Fibroblast of skin of left biceps (primary cell): ENCODE measurements around the gene RCOR2.

Experiments
- DNase-seq, 2 experiments: peaks; one replicate each; pipeline ENCODE4 v3.0.0-alpha.2; 2013; ENCODE audit warnings: low read depth in 2 of 2

The RCOR2 gene

GRCh38 chr11:63922673-63923192, 5.8 kb upstream of the RCOR2 start:
- no peak for DNase-seq

- no peak for DNase-seq
Measured at GRCh38 chr11:63920939-63921417, 4.0 kb upstream of the RCOR2 start.

- DNase-seq, result no peak
Measured at GRCh38 chr11:63920126-63920938, 3.4 kb upstream of the RCOR2 start.

- no peak for DNase-seq
Measured at GRCh38 chr11:63919267-63920125, 2.5 kb upstream of the RCOR2 start.

- DNase-seq, result no peak
Measured at GRCh38 chr11:63918507-63919191, 1.7 kb upstream of the RCOR2 start.

- no peak for DNase-seq
Measured at GRCh38 chr11:63917692-63918506, 935 bp upstream of the RCOR2 start.

- no peak for DNase-seq
Measured at GRCh38 chr11:63915961-63916836, 765 bp downstream of the RCOR2 start.

GRCh38 chr11:63914896-63915691, 1.9 kb downstream of the RCOR2 start:
- no peak for DNase-seq

- no peak for DNase-seq
Measured at GRCh38 chr11:63913866-63914830, 2.8 kb downstream of the RCOR2 start.

- DNase-seq, result no peak
Measured at GRCh38 chr11:63912678-63913077, 4.3 kb downstream of the RCOR2 start.

- no peak for DNase-seq
Measured at GRCh38 chr11:63911876-63912275, 5.1 kb downstream of the RCOR2 start.

- no peak for DNase-seq
Measured at GRCh38 chr11:63911440-63911839, 5.5 kb downstream of the RCOR2 start.

- DNase-seq, result no peak
Measured at GRCh38 chr11:63910675-63911074, 6.3 kb downstream of the RCOR2 start.

GRCh38 chr11:63909591-63910506, 7.1 kb downstream of the RCOR2 start:
- DNase-seq, result no peak

GRCh38 chr11:63908631-63909401, 8.1 kb downstream of the RCOR2 start:
- DNase-seq, result no peak
